CD4-positive, alpha-beta T cell (primary cell): Measurements from ENCODE around the gene SUPT5H. TPM values are rescaled to one million over a fixed set of nuclear protein-coding genes. Genes with fewer than 3 reads are reported as not detected.
"Not testable (repeated sequence)": the region's sequence is repeated elsewhere in the genome, so short reads cannot be mapped to it uniquely, and the experiment has no call there.

Experiments used
- ATAC-seq: fragments of 200-7000 bp; cut with Tn5 transposase; one replicate; pipeline ENCODE4 v1.10.0; 2022; ENCODE audit warnings: mild to moderate bottlenecking; ENCODE audit not compliant: poor library complexity
- CTCF ChIA-PET: fragments of 350-600 bp; sonication (Branson Sonifier 250); formaldehyde crosslinking; loops from one replicate; lab custom pipeline; 2021; ENCODE audit warnings: antibody characterized with exemption, inconsistent platforms; lab: Charles Lee
- POLR2A ChIA-PET: fragments of 350-600 bp; sonication (Branson Sonifier 250); formaldehyde crosslinking; loops from one replicate; lab custom pipeline; 2021; ENCODE audit warnings: antibody characterized with exemption, inconsistent platforms; lab: Charles Lee
- DNase-seq, 14 experiments: peaks; one replicate each; pipeline ENCODE4 v3.0.0-alpha.2; 2013 to 2020; ENCODE audit warnings: mixed read lengths in 2 of 14
- H3K27ac ChIP-seq, 2 donors: one replicate each; pipeline versions ENCODE4 v1.5.1 to v1.7.0; 2013; ENCODE audit warnings: low read length in 2 of 2, low read depth in 1 of 2, mild to moderate bottlenecking in 1 of 2
- H3K27me3 ChIP-seq, 2 experiments: 1 replicate in 1 of 2; 2 replicates in 1 of 2; pipeline versions ENCODE4 v1.6.1 to v1.7.0; 2013; ENCODE audit warnings: low read length in 2 of 2, control low read depth in 1 of 2, mild to moderate bottlenecking in 1 of 2, moderate library complexity in 1 of 2; ENCODE audit not compliant: insufficient read depth in 2 of 2, control insufficient read depth in 1 of 2
- H3K36me3 ChIP-seq: one replicate; pipeline ENCODE4 v1.6.1; 2013; ENCODE audit warnings: low read length, control low read depth; ENCODE audit not compliant: insufficient read depth
- H3K4me1 ChIP-seq: one replicate; pipeline ENCODE4 v1.6.1; 2013; ENCODE audit warnings: low read length, control low read depth; ENCODE audit not compliant: insufficient read depth
- H3K4me3 ChIP-seq: one replicate; pipeline ENCODE4 v1.5.1; 2013; ENCODE audit warnings: mild to moderate bottlenecking, low read length, moderate library complexity
- H3K9me3 ChIP-seq, 2 experiments: 1 replicate in 1 of 2; 2 replicates in 1 of 2; pipeline versions ENCODE4 v1.6.1 to v1.7.0; 2013; ENCODE audit warnings: low read length in 2 of 2, mild to moderate bottlenecking in 2 of 2, control low read depth in 1 of 2, moderate library complexity in 1 of 2; ENCODE audit not compliant: control insufficient read depth in 1 of 2, insufficient read depth in 1 of 2
- H3K27ac Mint-ChIP-seq: one replicate; pipeline ENCODE4 v1.8.0; 2020; ENCODE audit warnings: mixed read lengths
- H3K27me3 Mint-ChIP-seq: one replicate; pipeline ENCODE4 v1.8.0; 2021; ENCODE audit warnings: mixed read lengths
- H3K36me3 Mint-ChIP-seq: one replicate; pipeline ENCODE4 v1.8.0; 2021; ENCODE audit warnings: low read depth, mixed read lengths
- H3K4me1 Mint-ChIP-seq: one replicate; pipeline ENCODE4 v1.8.0; 2021; ENCODE audit warnings: low read depth, mixed read lengths
- H3K4me3 Mint-ChIP-seq: one replicate; pipeline ENCODE4 v1.8.0; 2020; ENCODE audit warnings: mild to moderate bottlenecking, mixed read lengths
- H3K9me3 Mint-ChIP-seq: one replicate; pipeline ENCODE4 v1.8.0; 2020; ENCODE audit warnings: mixed read lengths
- intact Hi-C, 2 experiments: fragments of 100-400 bp; cut with DNase I in 1 of 2; cut with micrococcal nuclease in 1 of 2; formaldehyde crosslinking; loops; one replicate each; pipeline versions ENCODE4 v1.15.1 to v1.9.0; 2023 to 2025; cut with DNase I, micrococcal nuclease
- total RNA-seq, 174 experiments: library from RNA in 2 of 174; stranded (reverse) in 2 of 174; gene quantifications; one replicate each; pipeline ENCODE4 v1.2.3 and lab custom pipeline; 2021 to 2026
- TF ChIP-seq, protein P1 (sequence below): fragments of 200-600 bp; IDR thresholded peaks from one replicate; pipeline ENCODE4 v1.8.0; 2022; ENCODE audit warnings: antibody characterized with exemption, mild to moderate bottlenecking

Gene SUPT5H
- total RNA-seq, 2 experiments from 2014 or later, result 322 to 333 TPM

GRCh38 chr19:39448271-39448670 lies 2.9 kb downstream of the SUPT5H start:
- ChIA-PET POLR2A (interaction anchor here (0.9 kb wide), 1 partner anchor 12 kb away, joined by 3 read pairs; the partner anchor contains the start of gene RPS16), CTCF (no interaction called here)
- Mint-ChIP-seq H3K9me3 (no peaks in the 10 kb centered on the region), H3K27ac (peak overlapping the region; percentile 78), H3K4me1 (peaks cover 78% of the 10 kb centered on the region), H3K4me3 (peak overlapping the region; percentile 75), H3K27me3 (no peaks in the 10 kb centered on the region), H3K36me3 (peaks cover 55% of the 10 kb centered on the region)
- ATAC-seq, result no peak
- peaks cover 68% of the 10 kb centered on the region for H3K4me1 ChIP-seq
- DNase-seq, result no peak
- peak overlapping the region in 1 of 2 donors; percentile 0 for H3K27ac ChIP-seq
- peaks cover 35% of the 10 kb centered on the region for H3K36me3 ChIP-seq
- no peaks in the 10 kb centered on the region for H3K27me3 ChIP-seq
- no peaks in the 10 kb centered on the region for H3K9me3 ChIP-seq
- H3K4me3 ChIP-seq, result no peak overlapping the region
- intact Hi-C loops, result loop anchor here (5.0 to 10.0 kb wide), 2 partner anchors 34 to 747 kb away; partner anchors contain the start of genes MAP3K10 (in 1 of the 2) and TIMM50 (in 1 of the 2)
- TF ChIP-seq, protein P1, sequence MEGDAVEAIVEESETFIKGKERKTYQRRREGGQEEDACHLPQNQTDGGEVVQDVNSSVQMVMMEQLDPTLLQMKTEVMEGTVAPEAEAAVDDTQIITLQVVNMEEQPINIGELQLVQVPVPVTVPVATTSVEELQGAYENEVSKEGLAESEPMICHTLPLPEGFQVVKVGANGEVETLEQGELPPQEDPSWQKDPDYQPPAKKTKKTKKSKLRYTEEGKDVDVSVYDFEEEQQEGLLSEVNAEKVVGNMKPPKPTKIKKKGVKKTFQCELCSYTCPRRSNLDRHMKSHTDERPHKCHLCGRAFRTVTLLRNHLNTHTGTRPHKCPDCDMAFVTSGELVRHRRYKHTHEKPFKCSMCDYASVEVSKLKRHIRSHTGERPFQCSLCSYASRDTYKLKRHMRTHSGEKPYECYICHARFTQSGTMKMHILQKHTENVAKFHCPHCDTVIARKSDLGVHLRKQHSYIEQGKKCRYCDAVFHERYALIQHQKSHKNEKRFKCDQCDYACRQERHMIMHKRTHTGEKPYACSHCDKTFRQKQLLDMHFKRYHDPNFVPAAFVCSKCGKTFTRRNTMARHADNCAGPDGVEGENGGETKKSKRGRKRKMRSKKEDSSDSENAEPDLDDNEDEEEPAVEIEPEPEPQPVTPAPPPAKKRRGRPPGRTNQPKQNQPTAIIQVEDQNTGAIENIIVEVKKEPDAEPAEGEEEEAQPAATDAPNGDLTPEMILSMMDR, result no peak

DNA sequence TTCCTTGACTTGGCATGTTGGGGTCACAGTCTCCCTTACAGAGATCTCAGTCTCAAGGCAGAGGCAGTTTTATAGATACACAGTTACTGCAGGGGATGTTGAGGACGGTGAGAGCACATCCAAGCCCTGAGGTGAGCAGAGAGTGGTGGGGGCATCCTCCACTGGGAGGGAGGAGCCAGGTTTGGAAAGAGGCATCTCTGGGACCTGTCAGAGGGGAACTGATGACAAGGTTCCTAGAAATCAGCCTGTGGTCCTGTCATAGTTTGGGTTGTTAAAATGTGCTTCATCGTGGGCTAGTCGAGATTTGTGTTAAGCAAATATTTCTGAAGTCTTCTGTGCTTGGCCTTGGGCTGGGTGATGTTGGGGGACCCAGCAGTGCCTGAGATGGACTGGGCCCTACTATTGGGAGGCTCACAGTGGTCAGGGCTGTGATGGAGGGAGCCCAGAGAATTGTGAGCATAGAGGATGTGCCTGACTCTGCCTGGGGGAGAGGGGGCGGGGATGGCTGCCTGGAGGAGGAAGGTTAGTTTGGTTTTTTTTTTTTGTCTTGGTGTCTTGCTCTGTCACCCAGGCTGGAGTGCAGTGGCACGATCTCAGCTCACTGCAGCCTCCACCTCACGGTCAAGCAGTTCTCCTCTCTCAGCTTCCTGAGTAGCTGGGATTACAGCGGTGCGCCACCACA lies 3.9 kb downstream of the SUPT5H start:
- H3K4me3 ChIP-seq, result no peak overlapping the region
- POLR2A ChIA-PET, result no interaction called here
- H3K4me1 ChIP-seq, result peaks cover 65% of the 10 kb centered on the region
- Mint-ChIP-seq H3K9me3 (no peaks in the 10 kb centered on the region), H3K4me3 (peak overlapping the region; percentile 83), H3K4me1 (peaks cover 79% of the 10 kb centered on the region), H3K36me3 (peaks cover 65% of the 10 kb centered on the region), H3K27me3 (no peaks in the 10 kb centered on the region), H3K27ac (peak overlapping the region; percentile 78)
- peaks cover 44% of the 10 kb centered on the region for H3K36me3 ChIP-seq
- CTCF ChIA-PET, result no interaction called here
- DNase-seq (no peak), ATAC-seq (no peak)
- TF ChIP-seq, protein P1, result no peak
- intact Hi-C loops, result loop anchor here (5.0 to 10.0 kb wide), 2 partner anchors 33 to 746 kb away; partner anchors contain the start of genes MAP3K10 (in 1 of the 2) and TIMM50 (in 1 of the 2)
- H3K27ac ChIP-seq, result no peak overlapping the region
- H3K27me3 ChIP-seq, result no peaks in the 10 kb centered on the region
- H3K9me3 ChIP-seq, result no peaks in the 10 kb centered on the region

GRCh38 chr19:39451257-39451656 lies 5.9 kb downstream of the SUPT5H start:
- H3K9me3 Mint-ChIP-seq, H3K27ac ChIP-seq, H3K9me3 ChIP-seq, H3K4me3 ChIP-seq, intact Hi-C loops, POLR2A ChIA-PET, CTCF ChIA-PET, H3K27me3 ChIP-seq, H3K4me3 Mint-ChIP-seq, ATAC-seq, H3K27me3 Mint-ChIP-seq, DNase-seq: not testable (repeated sequence)
- Mint-ChIP-seq H3K36me3 (peaks cover 64% of the 10 kb centered on the region), H3K4me1 (peaks cover 70% of the 10 kb centered on the region), H3K27ac (peak overlapping the region; percentile 22)
- Histone ChIP-seq H3K4me1 (peaks cover 57% of the 10 kb centered on the region), H3K36me3 (peaks cover 53% of the 10 kb centered on the region)
